Stimulated activated CD8-positive, alpha-beta memory T cell treated with anti-CD3 and anti-CD28 coated beads, Interleukin-12 subunit alpha, Interleukin-12 subunit beta, amount 100 ng/mL, for 1 hour (primary cell): ENCODE results near the gene LTF.
"Not testable (repeated sequence)": the region's sequence is repeated elsewhere in the genome, so short reads cannot be mapped to it uniquely, and the experiment has no call there.

ENCODE experiments used
- DNase-seq: peaks from one replicate; pipeline ENCODE4 v3.0.0-alpha.2; 2020; ENCODE audit warnings: low read depth

Gene LTF

GRCh38 chr3:46393554-46394434 is 70.9 kb downstream of the LTF start:
- DNase-seq = no peak

DNA sequence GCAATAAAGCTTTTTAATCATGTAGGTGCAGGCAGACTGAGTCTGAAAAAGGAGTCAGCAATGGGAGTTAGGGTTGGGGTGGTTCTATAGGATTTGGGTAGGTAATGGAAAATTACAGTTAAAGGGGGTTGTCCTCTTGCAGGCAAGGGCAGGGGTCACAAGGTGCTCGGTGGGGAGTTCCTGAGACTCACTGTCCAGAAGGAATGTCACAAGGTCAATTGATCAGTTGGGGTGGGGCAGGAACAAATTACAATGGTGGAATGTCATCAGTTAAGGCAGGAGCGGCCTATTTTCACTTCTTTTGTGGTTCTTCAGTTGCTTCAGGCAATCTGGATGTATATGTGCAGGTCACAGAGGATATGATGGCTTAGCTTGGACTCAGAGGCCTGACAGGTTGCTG is 71.7 kb downstream of the LTF start:
- no peak for DNase-seq

DNA sequence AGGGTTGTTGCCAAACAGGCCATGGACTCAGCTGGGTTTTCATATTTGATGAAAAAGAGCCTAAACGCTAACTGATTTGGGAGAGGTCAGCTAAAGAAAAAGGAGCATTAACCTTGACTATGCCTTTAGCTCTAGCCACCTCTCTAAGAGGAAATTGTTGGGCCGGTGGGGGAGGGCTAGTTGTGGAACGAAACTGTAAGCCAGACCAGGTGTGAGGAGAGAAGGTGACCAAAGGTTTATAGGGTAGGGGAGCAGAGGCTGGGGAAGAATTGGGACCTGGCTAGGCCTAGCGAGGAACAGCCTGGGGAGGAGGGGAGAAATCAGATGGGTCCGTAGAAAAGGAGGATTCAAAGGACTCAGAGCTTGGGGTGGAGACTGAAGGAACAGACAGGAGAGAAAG is 73.2 kb downstream of the LTF start:
- not testable (repeated sequence) for DNase-seq

GRCh38 chr3:46389306-46389705 is 75.4 kb downstream of the LTF start:
- DNase-seq = no peak

- not testable (repeated sequence) for DNase-seq
Measured at GRCh38 chr3:46388847-46389246, 75.9 kb downstream of the LTF start.

DNA sequence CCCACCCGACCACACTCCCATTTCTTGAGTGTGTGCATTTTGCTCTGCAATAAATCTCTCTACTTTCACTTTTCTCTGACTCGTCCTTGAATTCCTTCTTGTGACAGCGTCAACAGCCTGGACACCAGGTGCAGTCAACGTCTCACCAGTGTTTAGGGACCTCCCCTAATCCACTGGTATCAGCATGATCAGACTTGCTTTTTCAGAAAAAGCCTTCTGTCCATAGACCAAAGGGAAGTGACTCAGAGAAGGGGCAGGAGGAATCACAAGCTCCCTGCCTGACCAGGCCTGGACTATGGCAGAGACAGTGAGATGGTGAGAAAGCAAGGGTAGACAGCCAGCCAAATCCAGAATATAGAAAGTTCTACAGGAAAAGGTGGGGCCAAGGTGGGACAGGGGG is 78.5 kb downstream of the LTF start:
- DNase-seq = no peak
